ENCODE measurements around the gene PIK3C2G. TPM values are rescaled to one million over a fixed set of nuclear protein-coding genes. Genes with fewer than 3 reads are reported as not detected.

The PIK3C2G gene
- total and polyA plus RNA-seq, 4 donors: 4.9 to 40.1 (median 19.4) TPM

DNA sequence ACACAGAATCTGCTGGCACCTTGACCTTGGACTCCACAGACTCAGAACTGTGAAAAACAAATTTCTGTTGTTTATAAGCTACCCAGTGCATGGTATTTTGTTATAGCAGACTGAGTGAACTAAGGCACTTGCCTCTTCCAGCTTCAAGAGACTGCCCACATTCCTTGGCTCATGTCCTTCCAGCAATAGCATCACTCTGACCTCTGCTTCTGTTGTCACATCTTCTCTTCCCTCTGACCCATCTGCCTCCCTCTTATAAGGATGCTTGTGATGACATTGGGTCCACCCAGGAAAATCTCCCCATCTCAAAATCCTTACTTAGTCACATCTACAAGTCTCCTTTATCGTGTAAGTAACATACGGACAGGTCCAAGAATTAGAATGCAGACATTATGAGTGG lies 200.4 kb downstream of the PIK3C2G start:
- no peak for DNase-seq (ENCODE audit: low spot score)
- TF ChIP-seq FOXA1 (IDR thresholded peaks at IDR 0.05): no peak
- TF ChIP-seq JUND (IDR thresholded peaks at IDR 0.05): no peak
- TF ChIP-seq MAX (IDR thresholded peaks at IDR 0.05): no peak
- no peak for TF ChIP-seq ATF3 (IDR thresholded peaks at IDR 0.05)
- no peak for TF ChIP-seq HNF4A (conservative IDR thresholded peaks at IDR 0.05)
- no peak for TF ChIP-seq YY1 (IDR thresholded peaks at IDR 0.05)
- TF ChIP-seq EGR1 (IDR thresholded peaks at IDR 0.05; ENCODE audit: low read depth in 2 of 2): no peak
- TF ChIP-seq RXRA (IDR thresholded peaks at IDR 0.05): no peak
- TF ChIP-seq NR2F2 (IDR thresholded peaks at IDR 0.05): no peak
- no peak for TF ChIP-seq REST (IDR thresholded peaks at IDR 0.05)
- no peak for TF ChIP-seq GABPA (IDR thresholded peaks at IDR 0.05 in 1 of 2, conservative IDR thresholded peaks at IDR 0.05 in 1 of 2)
- TF ChIP-seq HNF4G (IDR thresholded peaks at IDR 0.05): no peak
- Histone ChIP-seq H3K27ac (ENCODE audit: low read depth in 1 of 2, low read length in 2 of 2) (no peak overlapping the region), H3K27me3 (ENCODE audit: control insufficient read depth in 4 of 4, insufficient read depth in 4 of 4, low read length in 3 of 4) (no peaks in the 10 kb centered on the region), H3K36me3 (ENCODE audit: control insufficient read depth in 4 of 4, insufficient read depth in 3 of 4, low read depth in 1 of 4, low read length in 3 of 4) (no peaks in the 10 kb centered on the region), H3K9me3 (ENCODE audit: control insufficient read depth in 4 of 4, low read length in 3 of 4) (no peaks in the 10 kb centered on the region), H3K4me3 (ENCODE audit: low read depth in 1 of 3, low read length in 3 of 3) (no peak overlapping the region), H3K4me1 (ENCODE audit: control insufficient read depth in 4 of 4, insufficient read depth in 4 of 4, low read length in 3 of 4) (peaks cover 0 to 8% (median 0%) of the 10 kb centered on the region in 4 donors), H3K9ac (ENCODE audit: low read depth in 1 of 2, low read length in 2 of 2) (no peak overlapping the region)
- WGBS: 91% methylated on average over 2 of the region's 2 CpGs

GRCh38 chr12:18462442-18462841 lies 201.1 kb downstream of the PIK3C2G start:
- no peak overlapping the region for H3K27ac ChIP-seq (ENCODE audit: low read depth in 1 of 2, low read length in 2 of 2)
- no peaks in the 10 kb centered on the region for H3K9me3 ChIP-seq (ENCODE audit: control insufficient read depth in 4 of 4, low read length in 3 of 4)
- 33% methylated on average over 3 of the region's 3 CpGs for whole genome bisulfite sequencing
- H3K4me1 ChIP-seq (ENCODE audit: control insufficient read depth in 4 of 4, insufficient read depth in 4 of 4, low read length in 3 of 4): peaks cover 0 to 8% (median 0%) of the 10 kb centered on the region in 4 donors
- DNase-seq (ENCODE audit: low spot score): no peak
- TF ChIP-seq FOXA2 (IDR thresholded peaks at IDR 0.05) (no peak), HNF4G (IDR thresholded peaks at IDR 0.05) (no peak), ATF3 (IDR thresholded peaks at IDR 0.05) (no peak), FOXA1 (IDR thresholded peaks at IDR 0.05) (no peak), REST (IDR thresholded peaks at IDR 0.05) (no peak), MAX (IDR thresholded peaks at IDR 0.05) (no peak), RAD21 (IDR thresholded peaks at IDR 0.05) (no peak), TAF1 (conservative IDR thresholded peaks at IDR 0.05) (no peak), YY1 (IDR thresholded peaks at IDR 0.05) (no peak), RXRA (IDR thresholded peaks at IDR 0.05) (no peak), HNF4A (conservative IDR thresholded peaks at IDR 0.05) (no peak), GABPA (IDR thresholded peaks at IDR 0.05 in 1 of 2, conservative IDR thresholded peaks at IDR 0.05 in 1 of 2) (no peak), CTCF (IDR thresholded peaks at IDR 0.05; ENCODE audit: low read depth, low read length, missing input control) (no peak), EGR1 (IDR thresholded peaks at IDR 0.05; ENCODE audit: low read depth in 2 of 2) (no peak), NR2F2 (IDR thresholded peaks at IDR 0.05) (no peak), JUND (IDR thresholded peaks at IDR 0.05) (no peak), SP1 (IDR thresholded peaks at IDR 0.05) (no peak), ZBTB33 (IDR thresholded peaks at IDR 0.05) (no peak)
- no peaks in the 10 kb centered on the region for H3K36me3 ChIP-seq (ENCODE audit: control insufficient read depth in 4 of 4, insufficient read depth in 3 of 4, low read depth in 1 of 4, low read length in 3 of 4)
- no peak overlapping the region for H3K4me3 ChIP-seq (ENCODE audit: low read depth in 1 of 3, low read length in 3 of 3)
- H3K27me3 ChIP-seq (ENCODE audit: control insufficient read depth in 4 of 4, insufficient read depth in 4 of 4, low read length in 3 of 4): no peaks in the 10 kb centered on the region
- no peak overlapping the region for H3K9ac ChIP-seq (ENCODE audit: low read depth in 1 of 2, low read length in 2 of 2)
